Measurements from ENCODE around the gene LRRC8D.

- TF ChIP-seq CTCF (IDR thresholded peaks at IDR 0.05) = no peak
- no peak for TF ChIP-seq POLR2AphosphoS5 (IDR thresholded peaks at IDR 0.05; ENCODE audit: insufficient read depth in 1 of 2, low read depth in 1 of 2)
Observed at GRCh38 chr1:89974256-89974655, 153.4 kb downstream of the LRRC8D start.
